Upper lobe of left lung (tissue), 6 donors: ENCODE results near the gene CCDC177. TPM values are rescaled to one million over a fixed set of nuclear protein-coding genes. Genes with fewer than 3 reads are reported as not detected.

Source experiments
- ATAC-seq, 2 donors: fragments of 200-7000 bp; cut with Tn5 transposase; one replicate each; pipeline ENCODE4 v1.9.1; 2022; ENCODE audit warnings: mild to moderate bottlenecking in 2 of 2, moderate library complexity in 2 of 2; ENCODE audit not compliant: low FRiP score in 2 of 2
- DNase-seq, 2 donors: peaks; one replicate each; pipeline ENCODE4 v3.0.0-alpha.2; 2019 to 2020
- H3K27ac ChIP-seq, 4 donors: fragments of 200-600 bp; sonication (generic); one replicate each; pipeline ENCODE4 v1.5.1; 2016 to 2019
- H3K27me3 ChIP-seq, 4 donors: fragments of 200-600 bp; sonication (generic); one replicate each; pipeline ENCODE4 v1.5.1; 2017 to 2019
- H3K36me3 ChIP-seq, 4 donors: fragments of 200-600 bp; sonication (generic); one replicate each; pipeline ENCODE4 v1.5.1; 2016 to 2019
- H3K4me1 ChIP-seq, 4 donors: fragments of 200-600 bp; sonication (generic); one replicate each; pipeline ENCODE4 v1.5.1; 2018 to 2019
- H3K4me3 ChIP-seq, 4 donors: fragments of 200-600 bp; sonication (generic); one replicate each; pipeline ENCODE4 v1.5.1; 2017 to 2019; ENCODE audit warnings: mild to moderate bottlenecking in 2 of 4, moderate library complexity in 1 of 4
- H3K9me3 ChIP-seq, 4 donors: fragments of 200-600 bp; sonication (generic); one replicate each; pipeline ENCODE4 v1.5.1; 2018 to 2019
- CTCF ChIP-seq, 6 experiments: fragments of 450-650 bp in 4 of 6; fragments of 200-600 bp in 2 of 6; sonication (generic) in 2 of 6; IDR thresholded peaks; one replicate each; pipeline ENCODE4 v1.5.1; 2016 to 2019; ENCODE audit warnings: antibody characterized with exemption in 6 of 6
- EP300 ChIP-seq, 4 donors: sonication (generic); formaldehyde crosslinking; IDR thresholded peaks; one replicate each; pipeline ENCODE4 v1.5.1; 2017; ENCODE audit warnings: antibody characterized with exemption in 4 of 4, control low read depth in 2 of 4
- POLR2A ChIP-seq, 4 donors: fragments of 450-650 bp; IDR thresholded peaks; one replicate each; pipeline ENCODE4 v1.5.1; 2016 to 2017; ENCODE audit warnings: antibody characterized with exemption in 4 of 4, mild to moderate bottlenecking in 2 of 4
- POLR2AphosphoS5 ChIP-seq, 2 donors: sonication (generic); formaldehyde crosslinking; IDR thresholded peaks; one replicate each; pipeline ENCODE4 v1.5.1; 2017; ENCODE audit warnings: antibody characterized with exemption in 2 of 2
- WGBS, 2 donors: methylation state at CpG; one replicate each; pipeline ENCODE4 v1.1.5; 2017 to 2018; 5-methylcytosine and 5-hydroxymethylcytosine counted together
- total RNA-seq, 6 donors: library from RNA; depleted of rRNA in 4 of 6; stranded (reverse); fragments of >200 nt in 4 of 6; gene quantifications; one replicate each; pipeline versions ENCODE4 v1.1.0 to v1.2.1, GENCODE V29; 2016 to 2021
- donor health status: DM: no; HTN: no; CAD: no; lungs with moderate emphysema.
- donor health status: DM: no; HTN: yes; CAD: no; lungs with severe emphysema.

Gene CCDC177
- total RNA-seq, 6 donors from 2014 or later = not detected

GRCh38 chr14:69571449-69572029 is 3.1 kb downstream of the CCDC177 start:
- Histone ChIP-seq H3K27ac (no peak overlapping the region), H3K4me3 (peak overlapping the region in 3 of 4 donors; percentile 45 to 52 (median 48)), H3K27me3 (peaks cover 0 to 48% (median 33%) of the 10 kb centered on the region in 4 donors), H3K4me1 (peaks cover 24 to 38% (median 32%) of the 10 kb centered on the region in 4 donors), H3K9me3 (no peaks in the 10 kb centered on the region), H3K36me3 (no peaks in the 10 kb centered on the region)
- TF ChIP-seq CTCF (IDR thresholded peaks at IDR 0.05) (no peak), EP300 (IDR thresholded peaks at IDR 0.05) (no peak), POLR2AphosphoS5 (IDR thresholded peaks at IDR 0.05) (no peak), POLR2A (IDR thresholded peaks at IDR 0.05) (no peak)
- WGBS, 2 donors = 17% methylated on average over 28 to 41 of the region's 62 CpGs
- ATAC-seq (no peak), DNase-seq (peak in 1 of 2 donors; percentile 84)

DNA sequence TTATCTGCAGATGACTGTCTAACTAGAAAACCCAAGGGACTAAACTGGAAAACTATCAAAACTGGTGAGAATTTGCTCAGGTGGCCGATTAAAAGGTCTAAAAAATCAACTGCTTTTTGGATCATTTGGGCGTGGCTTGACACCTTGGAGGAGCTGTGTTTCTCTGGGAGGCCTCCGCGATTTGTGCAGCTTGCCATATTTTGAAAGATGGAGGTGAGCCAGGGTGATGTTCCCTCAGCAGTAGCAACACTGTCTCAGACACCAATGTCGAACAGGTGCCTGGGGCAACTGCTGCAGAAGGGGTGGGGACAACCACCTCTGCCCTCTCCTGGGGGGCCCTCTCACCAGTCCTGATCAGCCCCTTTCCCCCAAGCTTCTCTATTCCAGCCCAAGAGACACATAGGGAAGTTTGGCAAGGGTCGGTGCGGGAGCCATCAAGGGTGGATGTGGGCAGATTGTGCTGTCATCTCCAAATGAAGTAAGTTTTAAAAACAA is 3.8 kb downstream of the CCDC177 start:
- Histone ChIP-seq H3K27me3 (peaks cover 0 to 48% (median 33%) of the 10 kb centered on the region in 4 donors), H3K4me3 (no peak overlapping the region), H3K36me3 (no peaks in the 10 kb centered on the region), H3K9me3 (no peaks in the 10 kb centered on the region), H3K27ac (no peak overlapping the region), H3K4me1 (peaks cover 24 to 38% (median 32%) of the 10 kb centered on the region in 4 donors)
- no peak for DNase-seq
- no peak for ATAC-seq
- no peak for TF ChIP-seq POLR2A (IDR thresholded peaks at IDR 0.05)
- no peak for TF ChIP-seq CTCF (IDR thresholded peaks at IDR 0.05)
- TF ChIP-seq EP300 (IDR thresholded peaks at IDR 0.05) = no peak
- no peak for TF ChIP-seq POLR2AphosphoS5 (IDR thresholded peaks at IDR 0.05)
- 85 to 89% methylated on average over 7 of the region's 7 CpGs for WGBS, 2 donors

GRCh38 chr14:69569859-69570258 is 4.8 kb downstream of the CCDC177 start:
- H3K9me3 ChIP-seq = no peaks in the 10 kb centered on the region
- no peak for DNase-seq
- 48 to 52% methylated on average over 2 of the region's 2 CpGs for WGBS, 2 donors
- peaks cover 24 to 36% (median 32%) of the 10 kb centered on the region in 4 donors for H3K4me1 ChIP-seq
- ATAC-seq = no peak
- H3K27ac ChIP-seq = no peak overlapping the region
- no peak for TF ChIP-seq CTCF (IDR thresholded peaks at IDR 0.05)
- no peak for TF ChIP-seq POLR2AphosphoS5 (IDR thresholded peaks at IDR 0.05)
- no peak for TF ChIP-seq EP300 (IDR thresholded peaks at IDR 0.05)
- no peak for TF ChIP-seq POLR2A (IDR thresholded peaks at IDR 0.05)
- no peak overlapping the region for H3K4me3 ChIP-seq
- no peaks in the 10 kb centered on the region for H3K36me3 ChIP-seq
- peaks cover 0 to 48% (median 33%) of the 10 kb centered on the region in 4 donors for H3K27me3 ChIP-seq

- Histone ChIP-seq H3K9me3 (no peaks in the 10 kb centered on the region), H3K27me3 (peaks cover 0 to 27% (median 14%) of the 10 kb centered on the region in 4 donors), H3K36me3 (no peaks in the 10 kb centered on the region), H3K4me1 (peaks cover 11 to 14% (median 13%) of the 10 kb centered on the region in 4 donors), H3K27ac (no peak overlapping the region), H3K4me3 (no peak overlapping the region)
- 82 to 88% methylated on average over 5 of the region's 5 CpGs for WGBS, 2 donors
- TF ChIP-seq POLR2A (IDR thresholded peaks at IDR 0.05) (no peak), POLR2AphosphoS5 (IDR thresholded peaks at IDR 0.05) (no peak), EP300 (IDR thresholded peaks at IDR 0.05) (no peak), CTCF (IDR thresholded peaks at IDR 0.05) (no peak)
- no peak for ATAC-seq
- no peak for DNase-seq
Observed at GRCh38 chr14:69567563-69567962, 7.1 kb downstream of the CCDC177 start.

GRCh38 chr14:69561893-69562292 is 12.8 kb downstream of the CCDC177 start:
- H3K27me3 ChIP-seq = no peaks in the 10 kb centered on the region
- no peak overlapping the region for H3K4me3 ChIP-seq
- no peak for ATAC-seq
- H3K4me1 ChIP-seq = no peaks in the 10 kb centered on the region
- TF ChIP-seq EP300 (IDR thresholded peaks at IDR 0.05) (no peak), CTCF (IDR thresholded peaks at IDR 0.05) (no peak), POLR2AphosphoS5 (IDR thresholded peaks at IDR 0.05) (no peak), POLR2A (IDR thresholded peaks at IDR 0.05) (no peak)
- no peaks in the 10 kb centered on the region for H3K36me3 ChIP-seq
- no peak overlapping the region for H3K27ac ChIP-seq
- H3K9me3 ChIP-seq = no peaks in the 10 kb centered on the region
- DNase-seq = no peak
